MM.1S (cell line): ENCODE data around the gene MPHOSPH9.

Experiments
- DNase-seq: peaks from one replicate; pipeline ENCODE4 v3.0.0-alpha.2; 2015
- H2AFZ ChIP-seq: fragments of 300-600 bp; sonication (generic); 2 replicates; pipeline ENCODE4 v1.6.0; 2016; ENCODE audit warnings: antibody characterized with exemption, low read length
- H3F3A ChIP-seq: fragments of 300-600 bp; sonication (generic); 2 replicates; pipeline ENCODE4 v1.6.1; 2016; ENCODE audit warnings: mild to moderate bottlenecking, antibody characterized with exemption, low read length, moderate library complexity, mixed read lengths; ENCODE audit not compliant: insufficient read depth
- H3K27ac ChIP-seq: fragments of 300-600 bp; sonication (generic); 2 replicates; pipeline ENCODE4 v1.5.1; 2016; ENCODE audit warnings: mild to moderate bottlenecking, low read length
- H3K27me3 ChIP-seq: fragments of 300-600 bp; sonication (generic); replicated peaks from 2 replicates; pipeline ENCODE4 v1.6.0; 2016; ENCODE audit warnings: low read length; ENCODE audit not compliant: insufficient read depth
- H3K36me3 ChIP-seq: fragments of 300-600 bp; sonication (generic); replicated peaks from 2 replicates; pipeline ENCODE4 v1.6.1; 2016; ENCODE audit warnings: mild to moderate bottlenecking, low read length, mixed read lengths; ENCODE audit not compliant: insufficient read depth
- H3K4me1 ChIP-seq: fragments of 300-600 bp; sonication (generic); 2 replicates; pipeline ENCODE4 v1.6.1; 2016; ENCODE audit warnings: low read length, mixed read lengths
- H3K4me2 ChIP-seq: fragments of 300-600 bp; sonication (generic); 2 replicates; pipeline ENCODE4 v1.6.0; 2016; ENCODE audit warnings: low read depth, low read length
- H3K4me3 ChIP-seq: fragments of 300-600 bp; sonication (generic); 2 replicates; pipeline ENCODE4 v1.5.1; 2016; ENCODE audit warnings: low read length, mixed read lengths
- H3K79me2 ChIP-seq: fragments of 300-600 bp; sonication (generic); 2 replicates; pipeline ENCODE4 v1.6.1; 2016; ENCODE audit warnings: mixed run types, low read length, mixed read lengths
- H3K9ac ChIP-seq: fragments of 300-600 bp; sonication (generic); 2 replicates; pipeline ENCODE4 v1.6.1; 2016; ENCODE audit warnings: low read length, mixed read lengths
- H3K9me2 ChIP-seq: fragments of 300-600 bp; sonication (generic); replicated peaks from 2 replicates; pipeline ENCODE4 v1.6.1; 2016; ENCODE audit warnings: mild to moderate bottlenecking, low read length, mixed read lengths; ENCODE audit not compliant: insufficient read depth
- H3K9me3 ChIP-seq: fragments of 300-600 bp; sonication (generic); replicated peaks from 2 replicates; pipeline ENCODE4 v1.6.1; 2016; ENCODE audit warnings: mild to moderate bottlenecking, low read length, mixed read lengths; ENCODE audit not compliant: insufficient read depth
- H4K20me1 ChIP-seq: fragments of 300-600 bp; sonication (generic); 2 replicates; pipeline ENCODE4 v1.6.1; 2016; ENCODE audit warnings: mild to moderate bottlenecking, low read length, moderate library complexity, mixed read lengths; ENCODE audit not compliant: insufficient read depth
- CTCF ChIP-seq: fragments of 300-600 bp; sonication (generic); IDR thresholded peaks from 2 replicates; pipeline ENCODE4 v1.5.1; 2016; ENCODE audit warnings: antibody characterized with exemption, low read length, mixed read lengths
- EZH2 ChIP-seq: fragments of 300-600 bp; sonication (generic); optimal IDR thresholded peaks from 2 replicates; pipeline ENCODE3; 2017; ENCODE audit warnings: low read depth, mild to moderate bottlenecking, antibody characterized with exemption, low read length, mixed read lengths
- EZH2phosphoT487 ChIP-seq: fragments of 300-600 bp; sonication (generic); IDR thresholded peaks from 2 replicates; pipeline ENCODE4 v1.6.1; 2018; ENCODE audit warnings: antibody characterized with exemption, low read length

Gene MPHOSPH9

DNA sequence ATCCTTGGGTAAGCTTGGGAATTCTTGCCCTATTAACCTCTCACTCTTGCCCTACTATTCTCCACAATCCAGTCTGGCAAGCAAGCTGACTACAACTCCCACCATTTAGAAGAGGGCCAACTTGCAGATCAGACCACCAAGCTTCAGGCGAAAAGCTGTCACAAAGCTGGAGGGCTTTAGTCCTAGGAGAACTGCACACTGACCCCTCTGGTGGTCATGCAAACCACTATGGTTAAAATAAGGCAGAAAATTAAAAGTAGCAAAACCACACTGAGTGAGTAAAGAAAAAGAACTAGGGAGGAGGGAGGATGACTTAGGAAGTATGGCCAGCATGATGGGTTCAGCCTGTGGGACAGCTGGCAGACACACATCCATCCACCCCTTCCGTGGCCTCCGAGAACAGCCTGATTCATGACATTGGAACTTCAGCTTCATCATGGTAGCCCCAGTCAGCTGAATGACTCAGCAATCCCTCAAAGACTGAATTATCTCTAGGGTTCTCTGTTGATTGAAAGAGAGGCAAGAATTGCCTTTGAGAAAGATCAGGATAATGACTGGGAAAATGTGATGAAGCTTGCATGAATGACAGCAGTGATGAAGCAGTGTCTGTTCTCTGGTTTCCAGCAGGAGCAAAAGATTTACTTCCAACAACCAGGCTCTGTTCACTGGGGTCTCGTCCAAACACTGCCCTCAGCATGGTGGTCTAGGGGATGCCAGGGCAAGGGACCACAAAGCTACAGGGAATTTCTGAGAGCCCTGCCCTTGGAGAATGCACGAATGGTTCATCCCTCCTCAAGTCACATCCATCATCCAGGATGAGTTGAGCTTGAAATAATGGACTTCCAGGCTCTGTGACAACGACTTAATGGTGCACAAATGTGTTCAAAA is 106.4 kb downstream of the MPHOSPH9 start:
- DNase-seq: no peak
- no peak overlapping the region for H3K4me3 ChIP-seq
- no peaks in the 10 kb centered on the region for H3K79me2 ChIP-seq
- H3K36me3 ChIP-seq: no peaks in the 10 kb centered on the region
- no peaks in the 10 kb centered on the region for H3K9me2 ChIP-seq
- H2AFZ ChIP-seq: no peak overlapping the region
- H3K4me2 ChIP-seq: no peak overlapping the region
- H3K9ac ChIP-seq: no peak overlapping the region
- no peaks in the 10 kb centered on the region for H3K27me3 ChIP-seq
- H3K9me3 ChIP-seq: no peaks in the 10 kb centered on the region
- no peaks in the 10 kb centered on the region for H4K20me1 ChIP-seq
- peaks cover 4% of the 10 kb centered on the region for H3K4me1 ChIP-seq
- H3F3A ChIP-seq: no peaks in the 10 kb centered on the region
- H3K27ac ChIP-seq: no peak overlapping the region
- TF ChIP-seq EZH2phosphoT487: no peak
- TF ChIP-seq EZH2: no peak
- TF ChIP-seq CTCF: no peak

- Histone ChIP-seq H4K20me1 (no peaks in the 10 kb centered on the region), H3K27ac (no peak overlapping the region), H2AFZ (no peak overlapping the region), H3K9ac (no peak overlapping the region), H3K9me3 (no peaks in the 10 kb centered on the region), H3K4me3 (no peak overlapping the region), H3K27me3 (no peaks in the 10 kb centered on the region), H3K79me2 (no peaks in the 10 kb centered on the region), H3F3A (peaks cover 16% of the 10 kb centered on the region), H3K36me3 (no peaks in the 10 kb centered on the region), H3K4me1 (peaks cover 14% of the 10 kb centered on the region), H3K4me2 (no peak overlapping the region), H3K9me2 (no peaks in the 10 kb centered on the region)
- DNase-seq: no peak
- TF ChIP-seq EZH2 (no peak), EZH2phosphoT487 (no peak), CTCF (no peak)
Observed at GRCh38 chr12:123122626-123123025, 110.3 kb downstream of the MPHOSPH9 start.

GRCh38 chr12:123121670-123122069 is 111.3 kb downstream of the MPHOSPH9 start:
- DNase-seq: no peak
- Histone ChIP-seq H3K9me3 (no peaks in the 10 kb centered on the region), H2AFZ (no peak overlapping the region), H3K27me3 (no peaks in the 10 kb centered on the region), H3K79me2 (no peaks in the 10 kb centered on the region), H3K4me1 (peaks cover 14% of the 10 kb centered on the region), H3K4me2 (no peak overlapping the region), H3K36me3 (no peaks in the 10 kb centered on the region), H3K9ac (no peak overlapping the region), H3K4me3 (no peak overlapping the region), H4K20me1 (no peaks in the 10 kb centered on the region), H3K27ac (no peak overlapping the region), H3F3A (peaks cover 16% of the 10 kb centered on the region), H3K9me2 (no peaks in the 10 kb centered on the region)
- TF ChIP-seq EZH2phosphoT487 (no peak), CTCF (no peak), EZH2 (no peak)
